ENCODE data around the gene MAD1L1. TPM values are rescaled to one million over a fixed set of nuclear protein-coding genes. Genes with fewer than 3 reads are reported as not detected.

Gene MAD1L1
- total and polyA plus RNA-seq, 2 of the 8 experiments (the other 6 are each of a cell fraction or from before 2014, with no cell fraction given) = 40.4 to 44.6 TPM

DNA sequence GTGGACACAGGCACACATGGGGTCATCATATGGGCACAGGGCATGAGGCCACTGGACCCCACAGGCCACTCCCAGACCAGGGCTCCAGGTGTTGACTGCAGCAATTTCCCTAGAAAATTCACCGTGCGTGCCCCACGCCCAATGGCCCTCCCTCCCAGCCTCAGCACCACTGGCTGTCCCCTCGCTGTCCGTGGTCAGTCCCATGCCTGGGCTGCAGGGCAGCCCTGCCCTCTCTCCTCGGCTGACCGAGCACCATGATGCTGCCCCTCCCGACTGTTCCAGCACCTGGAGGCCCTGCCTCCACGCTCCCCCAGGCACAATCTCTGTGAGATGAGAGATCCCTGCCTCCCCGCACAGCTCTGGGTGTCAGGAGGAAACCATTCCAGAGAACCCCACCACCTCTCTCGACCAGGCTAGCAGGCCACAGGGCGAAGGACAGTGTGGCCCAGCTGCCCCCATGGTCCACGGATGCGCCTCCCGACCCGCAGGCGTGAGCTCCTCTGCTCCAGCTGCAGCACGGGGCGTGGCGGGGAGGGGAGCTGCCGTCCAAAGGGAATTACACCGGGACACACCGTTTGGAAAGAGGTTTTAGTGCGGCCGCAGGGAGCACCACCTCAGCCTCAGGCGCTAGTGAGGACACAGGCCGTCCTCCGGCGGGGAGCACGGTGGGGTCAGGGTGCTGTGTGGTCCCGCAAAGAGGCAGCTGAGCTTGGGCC, 21.8 kb upstream of the MAD1L1 start:
- no peak overlapping the region for H3K23ac ChIP-seq (ENCODE audit: insufficient read length)
- H2BK20ac ChIP-seq (ENCODE audit: low read length) = no peak overlapping the region
- no peak overlapping the region for H4K91ac ChIP-seq (replicated peaks; ENCODE audit: insufficient read length, low read length)
- no peak overlapping the region for H2BK12ac ChIP-seq (ENCODE audit: low read depth, low read length)
- H4K8ac ChIP-seq (ENCODE audit: extremely low read depth, insufficient read depth, low read length) = no peak overlapping the region; the same call in 1 of the 2 replicates
- H3K4me3 ChIP-seq (ENCODE audit: extremely low read depth in 1 of 4, insufficient read depth in 2 of 4, low read depth in 3 of 4, low read length in 4 of 4) = no peak overlapping the region
- H2BK5ac ChIP-seq (ENCODE audit: low read depth, low read length) = no peak overlapping the region
- TF ChIP-seq ZNF274 (IDR thresholded peaks at IDR 0.05; ENCODE audit: borderline replicate concordance, extremely low read depth, low read length) = no peak
- TF ChIP-seq ASH2L (IDR thresholded peaks at IDR 0.05; ENCODE audit: low read length) = no peak
- H3K4me1 ChIP-seq (replicated peaks in 1 of 4; ENCODE audit: control insufficient read depth in 3 of 4, insufficient read depth in 4 of 4, low read length in 3 of 4) = no peaks in the 10 kb centered on the region
- H2AFZ ChIP-seq (ENCODE audit: low read length) = no peak overlapping the region
- no peak overlapping the region for H4K5ac ChIP-seq (ENCODE audit: insufficient read length, low read depth, low read length)
- ChIA-PET POLR2A (ENCODE audit: partially characterized antibody) (interaction anchor here (0.7 to 3.1 kb wide), 8 partner anchors 7 to 100 kb away, joined by 3 to 11 read pairs (median 5); partner anchors contain the start of genes EIF3B, MAD1L1, MRM2 and NUDT1), CTCF (ENCODE audit: partially characterized antibody) (interaction anchor here (0.6 to 1.7 kb wide), 4 partner anchors 45 to 672 kb away, joined by 3 to 4 read pairs (median 3); no protein-coding TSS in a partner anchor)
- no peaks in the 10 kb centered on the region for H3K9me3 ChIP-seq (ENCODE audit: insufficient read depth in 2 of 2, low read depth in 1 of 2, low read length in 1 of 2)
- no peak overlapping the region for H3K4ac ChIP-seq (replicated peaks; ENCODE audit: insufficient read length, low read depth, low read length)
- H3K14ac ChIP-seq (ENCODE audit: insufficient read length) = no peak overlapping the region
- WGBS, 2 experiments (ENCODE audit: extremely low coverage in 1 of 2, insufficient coverage in 1 of 2, insufficient read length in 1 of 2, insufficient replicate concordance in 2 of 2, low coverage in 1 of 2, low lambda C conversion rate in 2 of 2, missing lambda C conversion rate in 1 of 2) = 93% methylated on average over 31 of the region's 31 CpGs; no CpG with 5 or more reads in 1 of the 2 experiments
- H3K79me1 ChIP-seq (ENCODE audit: low read depth, low read length) = no peaks in the 10 kb centered on the region
- no peak overlapping the region for H2AK5ac ChIP-seq (ENCODE audit: low read depth, low read length)
- no peak overlapping the region; the same call in 1 of the 2 replicates for H2BK15ac ChIP-seq (ENCODE audit: low read length)
- no peak overlapping the region for H2BK120ac ChIP-seq (replicated peaks; ENCODE audit: low read depth, low read length)
- no peak overlapping the region for H3K18ac ChIP-seq (ENCODE audit: extremely low read depth, low read length)
- no peak overlapping the region for H3K27ac ChIP-seq (ENCODE audit: low read depth, low read length)
- no peaks in the 10 kb centered on the region for H3K27me3 ChIP-seq (replicated peaks in 1 of 4; ENCODE audit: control insufficient read depth in 3 of 4, extremely low read depth in 1 of 4, insufficient read depth in 3 of 4, low read length in 3 of 4)
- H3K79me2 ChIP-seq (ENCODE audit: control insufficient read depth in 1 of 2, insufficient read depth in 2 of 2, low read length in 2 of 2) = no peaks in the 10 kb centered on the region
- no peaks in the 10 kb centered on the region for H3K23me2 ChIP-seq (ENCODE audit: low read depth, low read length)
- H3K4me2 ChIP-seq (ENCODE audit: insufficient read depth in 1 of 2, low read depth in 2 of 2, low read length in 2 of 2) = no peak overlapping the region
- H3K56ac ChIP-seq (replicated peaks; ENCODE audit: insufficient read length, low read depth, low read length) = no peak overlapping the region
- no peak overlapping the region for H3K9ac ChIP-seq (replicated peaks in 1 of 4; ENCODE audit: extremely low read depth in 1 of 4, low read depth in 3 of 4, low read length in 3 of 4)
- peaks cover 0 to 14% (median 0%) of the 10 kb centered on the region in 4 experiments; a peak in 4 of 8 replicates for H3K36me3 ChIP-seq (ENCODE audit: control insufficient read depth in 2 of 4, insufficient read depth in 4 of 4, low read length in 3 of 4)
- FAIRE-seq = no peak
- peaks cover 0 to 9% of the 10 kb centered on the region in 2 experiments for H4K20me1 ChIP-seq (replicated peaks in 1 of 2; ENCODE audit: control insufficient read depth in 1 of 2, insufficient read depth in 2 of 2, low read length in 2 of 2)
- DNase-seq (ENCODE audit: low read depth in 1 of 2, low spot score in 2 of 2) = no peak
